HCT116 (cell line): Measurements from ENCODE around the gene KCNK16. TPM values are rescaled to one million over a fixed set of nuclear protein-coding genes. Genes with fewer than 3 reads are reported as not detected.

Experiments
- ATAC-seq: fragments of 200-7000 bp; cut with Tn5 transposase; 2 replicates; pipeline ENCODE4 v1.9.1; 2020; ENCODE audit warnings: mild to moderate bottlenecking, moderate library complexity
- BruUV-seq: library from RNA; stranded (reverse); fragments of 400-500 nt; replicated peaks from 2 replicates; lab custom pipeline; 2021; lab: Mats Ljungman, UMichigan
- CTCF ChIA-PET: fragments of 300-600 bp; sonication (Branson Sonifier 250); formaldehyde crosslinking; loops from one replicate; lab custom pipeline; 2021; ENCODE audit warnings: antibody characterized with exemption; lab: Charles Lee
- POLR2A ChIA-PET: fragments of 300-600, 350-600 bp; sonication (Branson Sonifier 250); formaldehyde crosslinking; loops from one replicate; lab custom pipeline; 2021; ENCODE audit warnings: antibody characterized with exemption; lab: Charles Lee
- RAD21 ChIA-PET, 2 experiments: fragments of 300-600 bp; sonication (Branson Sonifier 250); formaldehyde crosslinking; loops; one replicate each; lab custom pipeline; 2023; ENCODE audit warnings: low total read pairs in 2 of 2; ENCODE audit not compliant: uncharacterized antibody in 2 of 2, unreplicated experiment in 2 of 2, low non-redundant PET in 1 of 2; lab: Charles Lee
- DNase-seq: peaks from one replicate; pipeline ENCODE4 v3.0.0-alpha.2; 2010; ENCODE audit warnings: low read depth, low spot score
- H2AFZ ChIP-seq: fragments of 200-600 bp; shearing (Covaris generic), sonication (generic); 2 replicates; pipeline ENCODE4 v1.6.1; 2017; ENCODE audit warnings: low read depth, mixed run types, mixed read lengths, antibody characterized with exemption, low read length; ENCODE audit not compliant: poor library complexity, severe bottlenecking
- H3K27ac ChIP-seq: 2 replicates; pipeline ENCODE4 v1.5.1; 2012; ENCODE audit warnings: low read depth, low read length
- H3K27me3 ChIP-seq: fragments of 200-600 bp; sonication (generic); 2 replicates; pipeline ENCODE4 v1.6.1; 2016; ENCODE audit warnings: mixed run types, low read length, mixed read lengths; ENCODE audit not compliant: insufficient read depth
- H3K36me3 ChIP-seq, 2 experiments: fragments of 200-500 bp in 1 of 2; fragments of 200-600 bp in 1 of 2; sonication (Bioruptor generic) in 1 of 2; sonication (generic) in 1 of 2; 2 replicates each; pipeline versions ENCODE4 v1.5.1 to v1.6.1; 2014 to 2016; ENCODE audit warnings: low read length in 2 of 2, inconsistent platforms in 1 of 2, mixed read lengths in 1 of 2, mixed run types in 1 of 2; ENCODE audit not compliant: insufficient read depth in 2 of 2, control insufficient read depth in 1 of 2
- H3K4me1 ChIP-seq, 2 experiments: fragments of 200-600 bp in 1 of 2; sonication (generic) in 1 of 2; 2 replicates each; pipeline versions ENCODE4 v1.5.1 to v1.6.1; 2012 to 2017; ENCODE audit warnings: low read length in 2 of 2, inconsistent platforms in 1 of 2, mild to moderate bottlenecking in 1 of 2, mixed read lengths in 1 of 2, mixed run types in 1 of 2, moderate library complexity in 1 of 2; ENCODE audit not compliant: insufficient read depth in 2 of 2, control insufficient read depth in 1 of 2
- H3K4me2 ChIP-seq: fragments of 200-600 bp; sonication (generic); 2 replicates; pipeline ENCODE4 v1.6.1; 2017; ENCODE audit warnings: mixed run types, low read length, mixed read lengths
- H3K4me3 ChIP-seq, 2 experiments: fragments of 200-600 bp in 1 of 2; sonication (generic) in 1 of 2; replicated peaks in 1 of 2; 2 replicates each; pipeline ENCODE4 v1.5.1; 2011 to 2016; ENCODE audit warnings: low read length in 2 of 2, control low read depth in 1 of 2, low read depth in 1 of 2, mild to moderate bottlenecking in 1 of 2, mixed read lengths in 1 of 2, mixed run types in 1 of 2
- H3K79me2 ChIP-seq: fragments of 200-600 bp; sonication (generic); 2 replicates; pipeline ENCODE4 v1.6.1; 2017; ENCODE audit warnings: mild to moderate bottlenecking, mixed run types, low read length, moderate library complexity, mixed read lengths; ENCODE audit not compliant: insufficient read depth
- H3K9ac ChIP-seq: fragments of 200-600 bp; sonication (generic); 2 replicates; pipeline ENCODE4 v1.6.1; 2016; ENCODE audit warnings: low read length, mixed read lengths
- H3K9me2 ChIP-seq: fragments of 200-600 bp; sonication (generic), shearing (Covaris generic); 2 replicates; pipeline ENCODE4 v1.6.1; 2017; ENCODE audit warnings: mixed run types, mild to moderate bottlenecking, moderate library complexity; ENCODE audit not compliant: insufficient read depth
- H3K9me3 ChIP-seq, 2 experiments: fragments of 200-500 bp in 1 of 2; fragments of 200-600 bp in 1 of 2; sonication (Bioruptor generic) in 1 of 2; sonication (generic) in 1 of 2; 2 replicates each; pipeline ENCODE4 v1.6.1; 2014 to 2017; ENCODE audit warnings: low read length in 2 of 2, mixed read lengths in 2 of 2, inconsistent platforms in 1 of 2, low read depth in 1 of 2, mild to moderate bottlenecking in 1 of 2, mixed run types in 1 of 2, moderate library complexity in 1 of 2; ENCODE audit not compliant: control insufficient read depth in 1 of 2, insufficient read depth in 1 of 2
- H4K20me1 ChIP-seq: fragments of 200-600 bp; sonication (generic), shearing (Covaris generic); 2 replicates; pipeline ENCODE4 v1.6.1; 2017; ENCODE audit warnings: mixed run types, mild to moderate bottlenecking, moderate library complexity; ENCODE audit not compliant: insufficient read depth
- EZH2 ChIP-seq: fragments of 200-600 bp; sonication (generic); IDR thresholded peaks from 2 replicates; pipeline ENCODE4 v1.6.1; 2017; ENCODE audit warnings: antibody characterized with exemption, mixed run types
- intact Hi-C: fragments of 100-400 bp; cut with micrococcal nuclease; formaldehyde crosslinking; loops from 2 replicates; pipeline ENCODE4 v1.10.0; 2022
- total RNA-seq: library from RNA; stranded (reverse); gene quantifications from one replicate; pipeline ENCODE4 v1.2.1, GENCODE V29; 2021; ENCODE audit not compliant: unreplicated experiment
- TF ChIP-seq, protein P1 (sequence below), 3 experiments: fragments of 200-600 bp in 1 of 3; sonication (generic) in 1 of 3; IDR thresholded peaks in 2 of 3; conservative IDR thresholded peaks in 1 of 3; 2 replicates each; pipeline ENCODE4 v1.5.1; 2012 to 2017; ENCODE audit warnings: low read depth in 2 of 3, low read length in 2 of 3, antibody characterized with exemption in 1 of 3, borderline replicate concordance in 1 of 3, control low read depth in 1 of 3, mild to moderate bottlenecking in 1 of 3, mixed read lengths in 1 of 3, mixed run types in 1 of 3, moderate library complexity in 1 of 3; ENCODE audit not compliant: insufficient read depth in 1 of 3

Gene KCNK16
- total RNA-seq, 1 experiment from 2014 or later = not detected

GRCh38 chr6:39338397-39338796 lies 15.9 kb upstream of the KCNK16 start (continued):
- TF ChIP-seq, protein P1, sequence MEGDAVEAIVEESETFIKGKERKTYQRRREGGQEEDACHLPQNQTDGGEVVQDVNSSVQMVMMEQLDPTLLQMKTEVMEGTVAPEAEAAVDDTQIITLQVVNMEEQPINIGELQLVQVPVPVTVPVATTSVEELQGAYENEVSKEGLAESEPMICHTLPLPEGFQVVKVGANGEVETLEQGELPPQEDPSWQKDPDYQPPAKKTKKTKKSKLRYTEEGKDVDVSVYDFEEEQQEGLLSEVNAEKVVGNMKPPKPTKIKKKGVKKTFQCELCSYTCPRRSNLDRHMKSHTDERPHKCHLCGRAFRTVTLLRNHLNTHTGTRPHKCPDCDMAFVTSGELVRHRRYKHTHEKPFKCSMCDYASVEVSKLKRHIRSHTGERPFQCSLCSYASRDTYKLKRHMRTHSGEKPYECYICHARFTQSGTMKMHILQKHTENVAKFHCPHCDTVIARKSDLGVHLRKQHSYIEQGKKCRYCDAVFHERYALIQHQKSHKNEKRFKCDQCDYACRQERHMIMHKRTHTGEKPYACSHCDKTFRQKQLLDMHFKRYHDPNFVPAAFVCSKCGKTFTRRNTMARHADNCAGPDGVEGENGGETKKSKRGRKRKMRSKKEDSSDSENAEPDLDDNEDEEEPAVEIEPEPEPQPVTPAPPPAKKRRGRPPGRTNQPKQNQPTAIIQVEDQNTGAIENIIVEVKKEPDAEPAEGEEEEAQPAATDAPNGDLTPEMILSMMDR (IDR thresholded peaks at IDR 0.05 in 2 of 3, conservative IDR thresholded peaks at IDR 0.05 in 1 of 3; ENCODE audit: borderline replicate concordance in 1 of 3, insufficient read depth in 1 of 3, low read depth in 2 of 3, low read length in 2 of 3) = no peak

GRCh38 chr6:39335780-39336545 lies 13.5 kb upstream of the KCNK16 start:
- H3K27me3 ChIP-seq = peaks cover 63% of the 10 kb centered on the region
- no TSS peak for BruUV-seq

More at GRCh38 chr6:39335780-39336545, 13.5 kb upstream of the KCNK16 start:
- Histone ChIP-seq H3K79me2 (no peaks in the 10 kb centered on the region), H3K9me3 (no peaks in the 10 kb centered on the region), H3K4me1 (no peaks in the 10 kb centered on the region), H3K9me2 (no peaks in the 10 kb centered on the region), H3K4me2 (no peak overlapping the region), H2AFZ (no peak overlapping the region), H3K9ac (no peak overlapping the region), H4K20me1 (no peaks in the 10 kb centered on the region), H3K36me3 (no peaks in the 10 kb centered on the region), H3K27ac (no peak overlapping the region), H3K4me3 (no peak overlapping the region)
- POLR2A ChIA-PET = no interaction called here
- DNase-seq (no peak), ATAC-seq (no peak)
- RAD21 ChIA-PET = no interaction called here
- CTCF ChIA-PET = no interaction called here
- intact Hi-C loops = no loop called here
- no peak for TF ChIP-seq EZH2
- TF ChIP-seq, all 23 proteins: peak for 0
